Amygdala (tissue), 56 donors: ENCODE data around the gene CPNE9.

Experiments
- DNase-seq, 56 donors: peaks; one replicate each; lab custom pipeline; 2025; lab: John Stamatoyannopoulos, UW

Gene CPNE9

GRCh38 chr3:9703736-9704346, at the start of gene CPNE9:
CPNE9 (plus strand) TSS chr3:9703833; CDS start chr3:9703997, 164 bp downstream.
- DNase-seq = no peak

GRCh38 chr3:9659849-9660248, 43.8 kb upstream of the CPNE9 start:
- no peak for DNase-seq

GRCh38 chr3:9660972-9661371, 42.7 kb upstream of the CPNE9 start:
- no peak for DNase-seq

- no peak for DNase-seq
Measured at GRCh38 chr3:9664119-9664751, 39.4 kb upstream of the CPNE9 start.

GRCh38 chr3:9666704-9667445, 36.8 kb upstream of the CPNE9 start:
- no peak for DNase-seq

GRCh38 chr3:9669277-9669676, 34.4 kb upstream of the CPNE9 start:
- DNase-seq = no peak

GRCh38 chr3:9669720-9670432, 33.8 kb upstream of the CPNE9 start:
- DNase-seq = no peak

GRCh38 chr3:9673082-9673481, 30.6 kb upstream of the CPNE9 start:
- DNase-seq = no peak

GRCh38 chr3:9673752-9674151, 29.9 kb upstream of the CPNE9 start:
- no peak for DNase-seq

- DNase-seq = no peak
Measured at GRCh38 chr3:9675736-9676290, 27.8 kb upstream of the CPNE9 start.

- DNase-seq = no peak
Measured at GRCh38 chr3:9676785-9677184, 26.8 kb upstream of the CPNE9 start.

- peak in 1 of 56 donors; percentile 10 for DNase-seq
Measured at GRCh38 chr3:9678493-9678892, 25.1 kb upstream of the CPNE9 start.

- DNase-seq = no peak
Measured at GRCh38 chr3:9679476-9680080, 24.1 kb upstream of the CPNE9 start.

- DNase-seq = no peak
Measured at GRCh38 chr3:9681011-9681722, 22.5 kb upstream of the CPNE9 start.

GRCh38 chr3:9681723-9682081, 21.9 kb upstream of the CPNE9 start:
- DNase-seq = peak in 2 of 56 donors; percentile 5 to 24

GRCh38 chr3:9682096-9682495, 21.5 kb upstream of the CPNE9 start:
- DNase-seq = peak in 6 of 56 donors; percentile 13 to 46 (median 23)

GRCh38 chr3:9683426-9683825, 20.2 kb upstream of the CPNE9 start:
- DNase-seq = no peak

GRCh38 chr3:9685216-9686049, 18.2 kb upstream of the CPNE9 start:
- no peak for DNase-seq

GRCh38 chr3:9686050-9686550, 17.5 kb upstream of the CPNE9 start:
- no peak for DNase-seq
